ENCODE measurements around the gene IRF2. TPM values are rescaled to one million over a fixed set of nuclear protein-coding genes. Genes with fewer than 3 reads are reported as not detected.

Gene IRF2
- total RNA-seq, 1 donor from 2014 or later: 16.1 TPM

GRCh38 chr4:184424993-184425758, 49.2 kb downstream of the IRF2 start:
- H3K36me3 Mint-ChIP-seq: peaks cover 49% of the 10 kb centered on the region
- Histone ChIP-seq H4K20me1 (ENCODE audit: low read depth) (peaks cover 12% of the 10 kb centered on the region), H3K9ac (no peak overlapping the region), H3K27me3 (no peaks in the 10 kb centered on the region), H2AFZ (replicated peaks) (no peak overlapping the region), H3K36me3 (no peaks in the 10 kb centered on the region), H3K4me1 (peaks cover 17% of the 10 kb centered on the region), H3K27ac (no peak overlapping the region), H3K4me2 (no peak overlapping the region), H3K79me2 (ENCODE audit: low read depth) (peaks cover 11% of the 10 kb centered on the region), H3K9me3 (ENCODE audit: low read depth) (peaks cover 7% of the 10 kb centered on the region), H3K4me3 (no peak overlapping the region), H3F3A (ENCODE audit: low read depth) (peaks cover 13% of the 10 kb centered on the region)
- H3K9me3 Mint-ChIP-seq: peaks cover 16% of the 10 kb centered on the region
- peaks cover 7% of the 10 kb centered on the region for H3K4me1 Mint-ChIP-seq
- H3K27me3 Mint-ChIP-seq (ENCODE audit: insufficient read depth, low read depth): peaks cover 2% of the 10 kb centered on the region
- no peak for DNase-seq (ENCODE audit: low spot score)
- no peak overlapping the region for H3K27ac Mint-ChIP-seq
- H3K4me3 Mint-ChIP-seq: no peak overlapping the region
- TF ChIP-seq, protein P1, sequence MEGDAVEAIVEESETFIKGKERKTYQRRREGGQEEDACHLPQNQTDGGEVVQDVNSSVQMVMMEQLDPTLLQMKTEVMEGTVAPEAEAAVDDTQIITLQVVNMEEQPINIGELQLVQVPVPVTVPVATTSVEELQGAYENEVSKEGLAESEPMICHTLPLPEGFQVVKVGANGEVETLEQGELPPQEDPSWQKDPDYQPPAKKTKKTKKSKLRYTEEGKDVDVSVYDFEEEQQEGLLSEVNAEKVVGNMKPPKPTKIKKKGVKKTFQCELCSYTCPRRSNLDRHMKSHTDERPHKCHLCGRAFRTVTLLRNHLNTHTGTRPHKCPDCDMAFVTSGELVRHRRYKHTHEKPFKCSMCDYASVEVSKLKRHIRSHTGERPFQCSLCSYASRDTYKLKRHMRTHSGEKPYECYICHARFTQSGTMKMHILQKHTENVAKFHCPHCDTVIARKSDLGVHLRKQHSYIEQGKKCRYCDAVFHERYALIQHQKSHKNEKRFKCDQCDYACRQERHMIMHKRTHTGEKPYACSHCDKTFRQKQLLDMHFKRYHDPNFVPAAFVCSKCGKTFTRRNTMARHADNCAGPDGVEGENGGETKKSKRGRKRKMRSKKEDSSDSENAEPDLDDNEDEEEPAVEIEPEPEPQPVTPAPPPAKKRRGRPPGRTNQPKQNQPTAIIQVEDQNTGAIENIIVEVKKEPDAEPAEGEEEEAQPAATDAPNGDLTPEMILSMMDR (IDR thresholded peaks at IDR 0.05): no peak

- H3K36me3 Mint-ChIP-seq: peaks cover 52% of the 10 kb centered on the region
- peaks cover 16% of the 10 kb centered on the region for H3K9me3 Mint-ChIP-seq
- no peaks in the 10 kb centered on the region for H3K36me3 ChIP-seq
- no peak overlapping the region for H3K27ac ChIP-seq
- no peak overlapping the region for H3K4me3 ChIP-seq
- H3K9ac ChIP-seq: no peak overlapping the region
- H2AFZ ChIP-seq (replicated peaks): no peak overlapping the region
- H4K20me1 ChIP-seq (ENCODE audit: low read depth): peaks cover 5% of the 10 kb centered on the region
- no peaks in the 10 kb centered on the region for H3K27me3 ChIP-seq
- no peak for DNase-seq (ENCODE audit: low spot score)
- H3F3A ChIP-seq (ENCODE audit: low read depth): peaks cover 13% of the 10 kb centered on the region
- no peak overlapping the region for H3K4me2 ChIP-seq
- peaks cover 11% of the 10 kb centered on the region for H3K79me2 ChIP-seq (ENCODE audit: low read depth)
- H3K27me3 Mint-ChIP-seq (ENCODE audit: insufficient read depth, low read depth): peaks cover 2% of the 10 kb centered on the region
- H3K4me1 Mint-ChIP-seq: no peaks in the 10 kb centered on the region
- H3K4me1 ChIP-seq: peaks cover 13% of the 10 kb centered on the region
- no peak for TF ChIP-seq EZH2 (IDR thresholded peaks at IDR 0.05)
- TF ChIP-seq, protein P1 (IDR thresholded peaks at IDR 0.05): no peak
- H3K27ac Mint-ChIP-seq: no peak overlapping the region
- peaks cover 7% of the 10 kb centered on the region for H3K9me3 ChIP-seq (ENCODE audit: low read depth)
- H3K4me3 Mint-ChIP-seq: no peak overlapping the region
These were observed 50.1 kb downstream of the IRF2 start for GRCh38 chr4:184424279-184424678.

- no peaks in the 10 kb centered on the region for H3K27me3 ChIP-seq
- H3K4me3 ChIP-seq: no peak overlapping the region
- peaks cover 11% of the 10 kb centered on the region for H3K79me2 ChIP-seq (ENCODE audit: low read depth)
- H3K9ac ChIP-seq: no peak overlapping the region
- H3K4me3 Mint-ChIP-seq: no peak overlapping the region
- peaks cover 2% of the 10 kb centered on the region for H3K27me3 Mint-ChIP-seq (ENCODE audit: insufficient read depth, low read depth)
- peaks cover 16% of the 10 kb centered on the region for H3K9me3 Mint-ChIP-seq
- H4K20me1 ChIP-seq (ENCODE audit: low read depth): peaks cover 5% of the 10 kb centered on the region
- peaks cover 56% of the 10 kb centered on the region for H3K36me3 Mint-ChIP-seq
- no peak overlapping the region for H3K27ac Mint-ChIP-seq
- no peak for DNase-seq (ENCODE audit: low spot score)
- H3K27ac ChIP-seq: no peak overlapping the region
- peaks cover 7% of the 10 kb centered on the region for H3K9me3 ChIP-seq (ENCODE audit: low read depth)
- H3K4me1 Mint-ChIP-seq: no peaks in the 10 kb centered on the region
- no peak overlapping the region for H3K4me2 ChIP-seq
- TF ChIP-seq EZH2phosphoT487 (IDR thresholded peaks at IDR 0.05) (no peak), EZH2 (IDR thresholded peaks at IDR 0.05) (no peak)
- peaks cover 13% of the 10 kb centered on the region for H3F3A ChIP-seq (ENCODE audit: low read depth)
- no peaks in the 10 kb centered on the region for H3K36me3 ChIP-seq
- H3K4me1 ChIP-seq: peaks cover 13% of the 10 kb centered on the region
- no peak overlapping the region for H2AFZ ChIP-seq (replicated peaks)
These were observed 51.2 kb downstream of the IRF2 start for GRCh38 chr4:184423003-184423686.

GRCh38 chr4:184422378-184422777, 52.0 kb downstream of the IRF2 start:
- Histone ChIP-seq H2AFZ (replicated peaks) (no peak overlapping the region), H3K9ac (no peak overlapping the region), H3K4me1 (peaks cover 13% of the 10 kb centered on the region), H4K20me1 (ENCODE audit: low read depth) (peaks cover 5% of the 10 kb centered on the region), H3K4me2 (no peak overlapping the region), H3K79me2 (ENCODE audit: low read depth) (peaks cover 11% of the 10 kb centered on the region), H3K9me3 (ENCODE audit: low read depth) (peaks cover 7% of the 10 kb centered on the region), H3K27me3 (no peaks in the 10 kb centered on the region), H3K4me3 (no peak overlapping the region), H3F3A (ENCODE audit: low read depth) (peaks cover 13% of the 10 kb centered on the region), H3K27ac (no peak overlapping the region), H3K36me3 (no peaks in the 10 kb centered on the region)
- no peaks in the 10 kb centered on the region for H3K4me1 Mint-ChIP-seq
- no peak overlapping the region for H3K4me3 Mint-ChIP-seq
- no peak overlapping the region for H3K27ac Mint-ChIP-seq
- peaks cover 2% of the 10 kb centered on the region for H3K27me3 Mint-ChIP-seq (ENCODE audit: insufficient read depth, low read depth)
- TF ChIP-seq EZH2 (IDR thresholded peaks at IDR 0.05) (no peak), EZH2phosphoT487 (IDR thresholded peaks at IDR 0.05) (no peak)
- TF ChIP-seq, protein P1 (IDR thresholded peaks at IDR 0.05): no peak
- DNase-seq (ENCODE audit: low spot score): no peak
- H3K9me3 Mint-ChIP-seq: peaks cover 16% of the 10 kb centered on the region
- peaks cover 60% of the 10 kb centered on the region for H3K36me3 Mint-ChIP-seq

Data from neural progenitor cell (in vitro differentiated cells).